ENCODE results near the gene SUZ12.
"Not testable (repeated sequence)": the region's sequence is repeated elsewhere in the genome, so short reads cannot be mapped to it uniquely, and the experiment has no call there.

SUZ12 gene

DNA sequence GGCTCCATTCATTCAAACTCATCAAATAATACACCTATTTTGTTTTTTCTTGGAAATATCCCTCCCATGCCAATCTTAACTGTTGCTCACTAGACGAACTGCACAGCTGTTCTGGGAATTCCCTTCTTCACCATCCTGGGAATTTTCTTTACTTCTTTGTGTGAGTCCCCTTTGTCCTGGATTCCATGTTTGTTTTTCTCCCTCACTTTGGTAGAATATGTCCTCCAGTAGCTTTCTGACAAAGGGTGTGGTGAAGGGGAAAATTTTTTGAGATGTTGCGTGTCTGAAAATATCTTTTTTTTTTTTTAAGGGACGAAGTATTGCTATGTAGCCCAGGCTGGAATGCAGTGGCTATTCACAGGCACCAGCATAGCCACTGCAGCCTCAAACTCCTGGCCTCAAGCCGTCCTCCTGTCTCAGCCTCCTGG, 18.1 kb upstream of the SUZ12 start:
- Histone ChIP-seq H3K36me3 (ENCODE audit: control insufficient read depth, insufficient read depth, low read length) (no peaks in the 10 kb centered on the region), H3K9ac (ENCODE audit: low read length) (no peak overlapping the region), H3K4me3 (ENCODE audit: low read length) (no peak overlapping the region), H3K27me3 (ENCODE audit: control insufficient read depth, insufficient read depth, low read length) (peaks cover 15% of the 10 kb centered on the region), H3K4me1 (ENCODE audit: control insufficient read depth, insufficient read depth, low read length) (no peaks in the 10 kb centered on the region), H3K9me3 (ENCODE audit: control insufficient read depth, low read length) (no peaks in the 10 kb centered on the region)

DNA sequence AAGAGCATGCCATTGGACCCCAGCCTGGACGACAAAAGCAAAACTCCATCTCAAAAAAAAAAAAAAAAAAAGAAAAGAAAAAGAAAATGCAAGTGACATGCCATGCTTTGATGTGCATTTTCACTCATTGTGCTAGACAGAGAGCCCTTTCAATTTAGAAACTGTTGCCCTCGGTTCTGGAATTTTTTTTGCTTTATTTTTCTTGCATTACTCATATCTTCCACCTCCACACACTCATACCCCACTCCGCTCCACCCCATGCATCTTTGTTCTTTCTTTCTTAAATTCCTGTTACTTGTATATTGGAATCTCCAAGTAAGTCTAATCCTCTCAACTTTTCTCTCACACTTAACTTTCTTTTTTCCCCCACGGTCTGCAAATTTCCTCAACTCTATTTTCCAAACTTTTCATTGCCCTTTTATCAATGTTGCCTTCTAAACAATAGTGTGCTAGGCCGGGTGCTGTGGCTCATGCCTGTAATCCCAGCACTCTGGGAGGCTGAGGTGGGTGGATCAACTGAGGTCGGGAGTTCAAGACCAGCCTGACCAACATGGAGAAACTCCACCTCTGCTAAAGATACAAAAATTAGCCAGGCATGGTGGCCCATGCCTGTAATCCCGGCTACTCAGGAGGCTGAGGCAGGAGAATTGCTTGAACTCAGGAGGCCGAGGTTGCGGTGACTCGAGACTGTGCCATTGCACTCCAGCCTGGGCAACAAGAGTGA, 16.8 kb upstream of the SUZ12 start:
- Histone ChIP-seq H3K27me3 (ENCODE audit: control insufficient read depth, insufficient read depth, low read length) (peaks cover 15% of the 10 kb centered on the region), H3K9me3 (ENCODE audit: control insufficient read depth, low read length) (no peaks in the 10 kb centered on the region), H3K36me3 (ENCODE audit: control insufficient read depth, insufficient read depth, low read length) (no peaks in the 10 kb centered on the region)

DNA sequence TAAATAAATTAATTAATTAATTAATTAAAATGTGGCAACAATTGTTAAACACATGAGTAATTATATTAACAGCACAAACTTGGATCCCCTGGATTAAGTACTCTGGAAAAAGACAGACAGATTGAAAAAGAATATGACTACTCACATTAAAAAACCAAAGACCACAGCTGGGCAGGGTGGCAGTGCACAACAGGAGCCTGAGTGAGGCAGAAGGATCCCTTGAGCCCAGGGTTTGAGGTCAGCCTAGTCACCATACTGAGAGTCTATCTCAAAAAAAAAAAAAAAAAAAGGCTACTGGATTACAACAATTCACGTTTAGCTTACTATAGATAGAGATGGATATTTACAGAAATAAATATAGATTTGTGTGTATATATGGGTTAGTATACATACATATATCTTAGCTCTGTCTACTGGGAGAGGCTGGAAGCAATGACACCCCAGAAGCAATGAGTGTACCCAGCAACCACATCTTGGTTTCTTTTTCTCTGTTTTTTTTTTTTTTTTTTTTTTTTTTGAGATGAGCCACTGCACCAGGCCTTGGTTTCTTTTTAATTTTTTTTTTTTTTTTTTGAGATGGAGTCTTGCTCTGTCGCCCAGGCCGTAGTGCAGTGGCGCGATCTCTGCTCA, 10.6 kb upstream of the SUZ12 start:
- Histone ChIP-seq H3K9ac (ENCODE audit: low read length) (no peak overlapping the region), H3K36me3 (ENCODE audit: control insufficient read depth, insufficient read depth, low read length) (no peaks in the 10 kb centered on the region)

More for the DNA sequence above, 16.8 kb upstream of the SUZ12 start:
- Histone ChIP-seq H3K9ac (ENCODE audit: low read length) (no peak overlapping the region), H3K4me3 (ENCODE audit: low read length) (no peak overlapping the region), H3K4me1 (ENCODE audit: control insufficient read depth, insufficient read depth, low read length) (no peaks in the 10 kb centered on the region)

GRCh38 chr17:31931756-31932155, 5.1 kb upstream of the SUZ12 start:
- no peak overlapping the region for H3K9ac ChIP-seq (ENCODE audit: low read length)
- H3K9me3 ChIP-seq (ENCODE audit: control insufficient read depth, low read length): no peaks in the 10 kb centered on the region
- H3K4me3 ChIP-seq (ENCODE audit: low read length): no peak overlapping the region
- no peaks in the 10 kb centered on the region for H3K27me3 ChIP-seq (ENCODE audit: control insufficient read depth, insufficient read depth, low read length)
- H3K36me3 ChIP-seq (ENCODE audit: control insufficient read depth, insufficient read depth, low read length): no peaks in the 10 kb centered on the region
- no peaks in the 10 kb centered on the region for H3K4me1 ChIP-seq (ENCODE audit: control insufficient read depth, insufficient read depth, low read length)

More for the DNA sequence above, 10.6 kb upstream of the SUZ12 start:
- H3K9me3 ChIP-seq (ENCODE audit: control insufficient read depth, low read length): no peaks in the 10 kb centered on the region
- H3K4me1 ChIP-seq (ENCODE audit: control insufficient read depth, insufficient read depth, low read length): no peaks in the 10 kb centered on the region
- H3K27me3 ChIP-seq (ENCODE audit: control insufficient read depth, insufficient read depth, low read length): no peaks in the 10 kb centered on the region
- no peak overlapping the region for H3K4me3 ChIP-seq (ENCODE audit: low read length)

GRCh38 chr17:31935512-31935911, 1.3 kb upstream of the SUZ12 start:
- H3K36me3 ChIP-seq (ENCODE audit: control insufficient read depth, insufficient read depth, low read length): no peaks in the 10 kb centered on the region
- H3K4me3 ChIP-seq (ENCODE audit: low read length): no peak overlapping the region
- H3K9ac ChIP-seq (ENCODE audit: low read length): no peak overlapping the region
- H3K4me1 ChIP-seq (ENCODE audit: control insufficient read depth, insufficient read depth, low read length): no peaks in the 10 kb centered on the region
- H3K27me3 ChIP-seq (ENCODE audit: control insufficient read depth, insufficient read depth, low read length): no peaks in the 10 kb centered on the region
- H3K9me3 ChIP-seq (ENCODE audit: control insufficient read depth, low read length): no peaks in the 10 kb centered on the region

DNA sequence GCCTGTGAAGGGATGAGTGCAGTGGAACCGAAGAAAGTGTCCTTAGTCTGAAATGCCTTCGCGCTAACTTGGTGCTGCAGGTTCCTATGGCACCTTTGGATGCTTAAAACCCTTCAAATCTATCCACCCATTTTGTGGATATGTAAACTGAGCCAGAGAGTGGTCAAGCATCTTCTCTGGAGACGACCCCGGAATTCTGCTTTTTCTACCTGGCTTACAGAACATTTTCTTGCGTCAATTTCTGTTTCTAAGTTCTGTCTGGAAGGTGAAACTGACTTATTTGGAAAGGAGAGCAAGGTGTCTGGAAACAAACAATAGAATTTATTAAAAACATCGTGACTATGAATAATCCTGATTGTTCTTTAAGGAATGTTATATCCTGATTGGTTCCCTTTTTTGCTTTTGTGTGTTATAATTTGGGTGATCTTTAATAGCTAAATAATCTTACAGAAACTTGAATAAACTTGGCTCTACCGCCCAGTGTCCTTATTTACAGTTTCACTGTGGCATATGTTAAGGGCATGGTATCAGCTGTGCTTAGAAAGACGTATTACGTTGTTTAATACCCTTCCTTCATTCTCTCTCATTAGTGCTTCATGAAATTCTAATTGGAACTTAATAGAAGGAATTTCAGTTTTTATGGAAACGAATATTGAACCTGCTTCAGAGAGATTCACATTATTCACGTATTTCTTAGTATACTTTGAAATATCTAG, 1.3 kb downstream of the SUZ12 start:
- not testable (repeated sequence) for H3K4me3 ChIP-seq (ENCODE audit: low read length); H3K27me3 ChIP-seq (ENCODE audit: control insufficient read depth, insufficient read depth, low read length); H3K4me1 ChIP-seq (ENCODE audit: control insufficient read depth, insufficient read depth, low read length); H3K9ac ChIP-seq (ENCODE audit: low read length); H3K36me3 ChIP-seq (ENCODE audit: control insufficient read depth, insufficient read depth, low read length); H3K9me3 ChIP-seq (ENCODE audit: control insufficient read depth, low read length)

DNA sequence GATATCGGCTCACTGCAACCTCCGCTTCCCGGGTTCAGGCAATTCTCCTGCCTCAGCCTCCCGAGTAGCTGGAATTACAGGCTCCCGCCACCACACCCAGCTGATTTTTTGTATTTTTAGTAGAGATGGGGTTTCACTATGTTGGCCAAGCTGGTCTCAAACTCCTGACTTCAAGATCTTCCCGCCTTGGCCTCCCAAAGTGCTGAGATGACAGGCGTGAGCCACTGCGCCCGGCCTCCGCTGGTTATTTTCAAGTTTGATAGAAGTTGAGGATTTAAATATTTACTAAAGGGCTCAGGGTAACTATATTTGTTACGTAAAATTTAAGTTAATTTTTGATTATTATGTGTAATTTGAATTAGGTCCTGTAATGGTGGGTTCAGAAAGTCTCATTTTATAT, 5.1 kb downstream of the SUZ12 start:
- not testable (repeated sequence) for H3K36me3 ChIP-seq (ENCODE audit: control insufficient read depth, insufficient read depth, low read length); H3K9me3 ChIP-seq (ENCODE audit: control insufficient read depth, low read length); H3K9ac ChIP-seq (ENCODE audit: low read length); H3K27me3 ChIP-seq (ENCODE audit: control insufficient read depth, insufficient read depth, low read length); H3K4me1 ChIP-seq (ENCODE audit: control insufficient read depth, insufficient read depth, low read length); H3K4me3 ChIP-seq (ENCODE audit: low read length)

GRCh38 chr17:31942396-31942795, 5.6 kb downstream of the SUZ12 start:
- not testable (repeated sequence) for H3K36me3 ChIP-seq (ENCODE audit: control insufficient read depth, insufficient read depth, low read length); H3K9ac ChIP-seq (ENCODE audit: low read length); H3K4me3 ChIP-seq (ENCODE audit: low read length); H3K9me3 ChIP-seq (ENCODE audit: control insufficient read depth, low read length); H3K27me3 ChIP-seq (ENCODE audit: control insufficient read depth, insufficient read depth, low read length); H3K4me1 ChIP-seq (ENCODE audit: control insufficient read depth, insufficient read depth, low read length)

DNA sequence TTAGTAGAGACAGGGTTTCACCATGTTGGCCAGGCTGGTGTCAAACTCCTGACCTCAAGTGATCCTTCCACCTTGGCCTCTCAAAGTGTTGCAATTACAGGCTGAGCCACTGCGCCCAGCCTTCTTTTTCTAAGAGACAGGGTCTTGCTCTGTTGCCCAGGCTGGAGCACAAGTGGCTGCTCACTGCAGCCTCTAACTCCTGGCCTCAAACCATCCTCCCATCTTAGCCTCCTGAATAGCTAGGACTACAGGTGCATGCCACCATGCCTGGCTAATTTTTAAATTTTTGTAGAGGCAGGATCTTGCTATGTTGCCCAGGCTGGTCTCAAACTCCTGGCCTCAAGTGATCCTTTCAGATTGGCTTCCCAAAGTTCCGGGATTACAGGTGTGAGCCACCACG, 15.1 kb downstream of the SUZ12 start:
- not testable (repeated sequence) for H3K36me3 ChIP-seq (ENCODE audit: control insufficient read depth, insufficient read depth, low read length)

GRCh38 chr17:31964131-31964530, 27.3 kb downstream of the SUZ12 start:
- H3K36me3 ChIP-seq (ENCODE audit: control insufficient read depth, insufficient read depth, low read length); H3K9ac ChIP-seq (ENCODE audit: low read length); H3K9me3 ChIP-seq (ENCODE audit: control insufficient read depth, low read length): not testable (repeated sequence)

More for the DNA sequence above, 15.1 kb downstream of the SUZ12 start:
- not testable (repeated sequence) for H3K4me1 ChIP-seq (ENCODE audit: control insufficient read depth, insufficient read depth, low read length); H3K27me3 ChIP-seq (ENCODE audit: control insufficient read depth, insufficient read depth, low read length); H3K9me3 ChIP-seq (ENCODE audit: control insufficient read depth, low read length); H3K9ac ChIP-seq (ENCODE audit: low read length); H3K4me3 ChIP-seq (ENCODE audit: low read length)

GRCh38 chr17:31967648-31968047, 30.8 kb downstream of the SUZ12 start:
- Histone ChIP-seq H3K4me3 (ENCODE audit: low read length) (no peak overlapping the region), H3K4me1 (ENCODE audit: control insufficient read depth, insufficient read depth, low read length) (no peaks in the 10 kb centered on the region), H3K9me3 (ENCODE audit: control insufficient read depth, low read length) (no peaks in the 10 kb centered on the region), H3K9ac (ENCODE audit: low read length) (no peak overlapping the region), H3K27me3 (ENCODE audit: control insufficient read depth, insufficient read depth, low read length) (no peaks in the 10 kb centered on the region), H3K36me3 (ENCODE audit: control insufficient read depth, insufficient read depth, low read length) (no peaks in the 10 kb centered on the region)

More at GRCh38 chr17:31964131-31964530, 27.3 kb downstream of the SUZ12 start:
- H3K27me3 ChIP-seq (ENCODE audit: control insufficient read depth, insufficient read depth, low read length); H3K4me3 ChIP-seq (ENCODE audit: low read length); H3K4me1 ChIP-seq (ENCODE audit: control insufficient read depth, insufficient read depth, low read length): not testable (repeated sequence)

- not testable (repeated sequence) for H3K27me3 ChIP-seq (ENCODE audit: control insufficient read depth, insufficient read depth, low read length); H3K9ac ChIP-seq (ENCODE audit: low read length); H3K36me3 ChIP-seq (ENCODE audit: control insufficient read depth, insufficient read depth, low read length); H3K9me3 ChIP-seq (ENCODE audit: control insufficient read depth, low read length); H3K4me1 ChIP-seq (ENCODE audit: control insufficient read depth, insufficient read depth, low read length); H3K4me3 ChIP-seq (ENCODE audit: low read length)
Measured at GRCh38 chr17:31970416-31970815, 33.6 kb downstream of the SUZ12 start.

All from mucosa of stomach (tissue), 1 donor.